NCI-H526 (cell line): ENCODE results near the gene PDE4DIP.
"Not testable (repeated sequence)": the region's sequence is repeated elsewhere in the genome, so short reads cannot be mapped to it uniquely, and the experiment has no call there.

Source experiments
- DNase-seq, 2 experiments: peaks; one replicate each; lab custom pipeline; 2025; lab: John Stamatoyannopoulos, UW

The PDE4DIP gene

GRCh38 chr1:148921047-148921446 lies 76.8 kb downstream of the PDE4DIP start:
- DNase-seq, result not testable (repeated sequence)

- DNase-seq, result not testable (repeated sequence)
Observed at GRCh38 chr1:148923798-148924197, 79.6 kb downstream of the PDE4DIP start.

DNA sequence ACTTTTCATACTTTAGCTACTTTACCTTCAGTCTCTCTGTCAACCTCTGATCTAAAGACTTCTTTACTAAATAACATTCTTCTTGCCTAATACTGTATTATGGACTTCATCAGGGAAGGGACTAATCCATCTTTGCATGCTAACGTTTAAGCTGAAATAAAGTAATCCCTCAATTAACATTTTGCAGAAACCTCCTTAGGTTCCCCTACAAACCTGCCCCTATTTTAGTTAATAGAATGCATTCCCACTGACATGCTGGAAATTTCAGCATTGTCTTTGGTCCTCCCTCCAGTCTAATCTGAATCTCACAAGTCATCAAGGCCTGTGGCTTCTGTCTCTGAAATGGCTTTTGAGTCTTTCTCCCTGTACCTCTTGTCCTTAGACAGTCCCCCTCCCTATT lies 83.4 kb downstream of the PDE4DIP start:
- not testable (repeated sequence) for DNase-seq

GRCh38 chr1:148929253-148929652 lies 85.0 kb downstream of the PDE4DIP start:
- not testable (repeated sequence) for DNase-seq

DNA sequence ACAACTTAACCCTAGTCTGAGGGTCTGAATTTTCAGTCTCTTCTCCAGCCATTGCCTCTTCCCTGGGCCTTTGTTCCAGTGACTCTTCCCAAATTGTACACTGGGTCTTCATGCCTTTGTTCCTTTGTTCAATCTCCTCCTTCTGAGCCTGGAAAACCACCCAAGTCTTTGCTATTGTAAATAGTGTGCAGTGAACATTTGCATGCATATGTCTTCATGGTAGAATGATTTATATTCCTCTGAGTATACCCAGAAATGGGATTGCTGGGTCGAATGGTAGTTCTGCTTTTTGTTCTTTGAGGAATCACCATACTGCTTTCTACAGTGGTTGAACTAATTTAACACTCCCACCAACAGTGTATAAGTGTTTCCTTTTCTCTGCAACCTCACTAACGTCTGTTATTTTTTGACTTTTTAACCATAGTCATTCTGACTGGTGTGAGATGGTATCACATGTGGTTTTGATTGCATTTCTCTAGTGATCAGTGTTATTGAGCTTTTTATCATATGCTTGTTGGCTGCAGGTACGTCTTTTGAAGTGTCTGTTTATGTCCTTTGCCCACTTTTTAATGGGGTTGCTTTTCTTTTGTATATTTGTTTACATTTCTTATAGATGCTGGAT lies 91.3 kb downstream of the PDE4DIP start:
- not testable (repeated sequence) for DNase-seq

DNA sequence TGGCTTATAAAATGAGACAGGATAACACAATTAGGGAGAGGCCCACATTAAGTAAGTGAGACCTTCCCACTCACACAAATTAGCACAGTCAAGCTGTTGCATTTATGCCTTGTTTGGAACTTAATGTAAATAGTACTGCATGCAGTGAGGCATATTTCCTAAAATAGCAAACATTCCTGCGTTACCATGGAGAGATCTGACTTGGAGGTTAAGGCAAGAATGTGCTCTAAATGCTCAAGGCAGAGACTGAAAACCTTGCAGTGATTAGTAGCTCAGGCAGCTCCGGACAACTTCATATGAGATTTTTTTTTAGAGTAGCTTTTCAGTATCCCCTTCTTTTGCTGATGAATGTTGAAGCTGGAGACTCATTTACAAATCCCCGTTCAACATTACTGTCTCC lies 98.7 kb downstream of the PDE4DIP start:
- DNase-seq, result not testable (repeated sequence)

- DNase-seq, result not testable (repeated sequence)
Observed at GRCh38 chr1:148945130-148945529, 100.9 kb downstream of the PDE4DIP start.

- peak in 1 of 2 experiments; percentile 33 for DNase-seq
Observed at GRCh38 chr1:148948768-148949167, 104.5 kb downstream of the PDE4DIP start.

GRCh38 chr1:148951336-148952227 lies 107.4 kb downstream of the PDE4DIP start:
- peak; percentile 95 to 96 for DNase-seq

DNA sequence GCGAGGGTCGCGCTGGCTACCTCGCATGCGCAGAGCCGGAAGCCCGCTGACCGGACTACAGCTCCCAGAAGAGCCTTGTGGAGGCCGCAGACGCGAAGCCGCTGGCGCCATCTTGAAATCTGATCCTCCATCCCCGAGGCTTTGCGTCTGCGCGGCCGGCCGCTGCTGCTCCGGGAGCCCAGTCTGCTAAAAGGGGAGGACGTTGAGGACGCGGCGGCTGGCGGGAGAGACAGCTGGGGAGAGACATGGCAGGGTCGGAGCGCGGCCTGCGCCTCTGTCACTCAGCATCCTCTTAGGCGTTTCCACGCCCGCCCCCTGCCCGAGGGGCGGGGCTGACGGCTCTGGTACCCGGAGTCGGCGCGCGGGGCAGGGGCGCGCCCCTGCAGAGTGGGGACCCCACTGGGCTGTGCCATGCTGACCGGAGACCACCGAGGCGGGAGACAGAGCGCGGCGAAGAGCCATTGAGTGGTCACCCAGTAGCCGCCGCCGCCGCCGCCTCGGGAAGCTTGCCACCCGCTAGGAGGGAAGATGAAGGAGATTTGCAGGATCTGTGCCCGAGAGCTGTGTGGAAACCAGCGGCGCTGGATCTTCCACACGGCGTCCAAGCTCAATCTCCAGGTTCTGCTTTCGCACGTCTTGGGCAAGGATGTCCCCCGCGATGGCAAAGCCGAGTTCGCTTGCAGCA lies 108.2 kb downstream of the PDE4DIP start:
- DNase-seq, result not testable (repeated sequence)

DNA sequence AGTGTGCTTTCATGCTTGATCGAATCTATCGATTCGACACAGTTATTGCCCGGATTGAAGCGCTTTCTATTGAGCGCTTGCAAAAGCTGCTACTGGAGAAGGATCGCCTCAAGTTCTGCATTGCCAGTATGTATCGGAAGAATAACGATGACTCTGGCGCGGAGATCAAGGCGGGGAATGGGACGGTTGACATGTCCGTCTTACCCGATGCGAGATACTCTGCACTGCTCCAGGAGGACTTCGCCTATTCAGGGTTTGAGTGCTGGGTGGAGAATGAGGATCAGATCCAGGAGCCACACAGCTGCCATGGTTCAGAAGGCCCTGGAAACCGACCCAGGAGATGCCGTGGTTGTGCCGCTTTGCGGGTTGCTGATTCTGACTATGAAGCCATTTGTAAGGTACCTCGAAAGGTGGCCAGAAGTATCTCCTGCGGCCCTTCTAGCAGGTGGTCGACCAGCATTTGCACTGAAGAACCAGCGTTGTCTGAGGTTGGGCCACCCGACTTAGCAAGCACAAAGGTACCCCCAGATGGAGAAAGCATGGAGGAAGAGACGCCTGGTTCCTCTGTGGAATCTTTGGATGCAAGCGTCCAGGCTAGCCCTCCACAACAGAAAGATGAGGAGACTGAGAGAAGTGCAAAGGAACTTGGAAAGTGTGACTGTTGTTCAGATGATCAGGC lies 108.8 kb downstream of the PDE4DIP start:
- DNase-seq, result peak; percentile 64 to 72

DNA sequence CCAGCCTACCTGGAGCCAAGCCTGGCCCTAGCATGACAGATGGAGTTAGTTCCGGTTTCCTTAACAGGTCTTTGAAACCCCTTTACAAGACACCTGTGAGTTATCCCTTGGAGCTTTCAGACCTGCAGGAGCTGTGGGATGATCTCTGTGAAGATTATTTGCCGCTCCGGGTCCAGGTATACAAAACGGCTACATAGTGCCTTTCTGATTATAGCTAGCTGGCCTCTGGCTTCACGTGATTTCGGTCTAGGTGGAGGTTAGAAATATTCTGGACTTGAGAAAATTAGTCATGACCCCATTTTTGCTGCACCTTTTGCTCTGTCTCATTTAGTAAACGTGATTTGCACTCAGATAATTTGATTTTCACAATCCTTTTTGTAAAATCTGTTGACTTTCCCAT lies 109.5 kb downstream of the PDE4DIP start:
- peak; percentile 40 to 47 for DNase-seq

DNA sequence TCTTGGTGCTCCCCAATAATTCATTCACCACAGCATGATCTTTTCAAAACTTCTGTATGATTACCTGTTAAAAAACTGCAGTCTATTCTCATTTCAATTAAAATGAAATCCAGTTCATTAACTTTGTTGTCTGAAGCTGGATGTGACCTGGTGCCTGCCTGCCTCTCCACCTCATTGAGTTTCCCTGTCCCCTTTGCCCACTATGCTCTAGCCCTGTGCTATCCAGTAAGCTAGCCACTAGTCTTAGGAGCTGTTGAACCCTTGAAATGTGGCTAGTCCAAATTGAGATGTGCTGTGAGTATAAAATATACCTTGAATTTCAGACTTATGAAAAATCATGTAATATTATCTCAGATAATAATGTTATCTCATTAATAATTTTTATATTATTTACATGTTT lies 114.1 kb downstream of the PDE4DIP start:
- DNase-seq, result not testable (repeated sequence)

DNA sequence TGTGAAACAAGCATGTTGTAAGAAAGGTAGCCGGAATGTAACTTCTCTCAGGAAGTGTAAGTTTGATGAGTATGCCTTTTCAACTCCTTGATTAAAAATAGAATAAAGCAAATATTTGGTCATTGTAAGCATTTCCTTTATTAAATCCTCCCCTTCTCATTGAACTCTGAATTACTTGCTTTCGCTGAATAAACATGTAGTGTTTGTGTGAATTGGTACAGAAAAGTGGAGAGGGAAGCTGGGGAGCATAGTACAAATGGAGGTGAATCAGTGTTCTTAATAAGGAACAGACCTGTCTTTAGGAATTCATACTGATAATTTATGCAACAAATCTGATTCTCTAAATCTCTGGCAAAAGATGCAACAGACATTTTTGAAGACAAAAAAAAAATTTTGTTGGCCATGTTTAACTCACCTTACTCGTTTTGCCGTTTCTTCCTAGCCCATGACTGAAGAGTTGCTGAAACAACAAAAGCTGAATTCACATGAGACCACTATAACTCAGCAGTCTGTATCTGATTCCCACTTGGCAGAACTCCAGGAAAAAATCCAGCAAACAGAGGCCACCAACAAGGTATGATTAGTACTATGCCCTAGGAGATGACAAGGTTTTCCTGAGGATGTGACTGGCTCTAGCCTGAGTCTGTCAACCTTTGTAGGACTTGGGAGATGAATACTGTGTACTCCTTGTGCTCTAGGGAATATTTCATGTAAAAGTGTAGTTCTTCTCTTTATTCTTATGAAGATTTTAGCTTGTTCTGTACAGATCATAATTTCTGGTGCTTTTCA lies 116.2 kb downstream of the PDE4DIP start:
- DNase-seq, result not testable (repeated sequence)

- not testable (repeated sequence) for DNase-seq
Observed at GRCh38 chr1:148962127-148962857, 118.1 kb downstream of the PDE4DIP start.

- DNase-seq, result not testable (repeated sequence)
Observed at GRCh38 chr1:148966084-148966483, 121.9 kb downstream of the PDE4DIP start.

DNA sequence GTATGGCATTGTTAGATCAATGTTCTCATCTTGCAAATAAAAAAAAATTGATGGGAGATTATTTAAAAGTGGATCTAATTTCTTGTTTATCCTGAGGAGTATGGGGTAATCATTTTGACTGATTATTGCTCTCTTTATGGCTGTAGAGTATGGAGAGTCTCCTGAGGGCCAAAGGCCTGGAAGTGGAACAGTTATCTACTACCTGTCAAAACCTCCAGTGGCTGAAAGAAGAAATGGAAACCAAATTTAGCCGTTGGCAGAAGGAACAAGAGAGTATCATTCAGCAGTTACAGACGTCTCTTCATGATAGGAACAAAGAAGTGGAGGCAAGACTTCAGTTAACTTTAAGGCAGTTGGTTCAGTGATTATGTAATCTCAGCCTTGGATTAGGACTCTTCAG lies 123.4 kb downstream of the PDE4DIP start:
- not testable (repeated sequence) for DNase-seq

DNA sequence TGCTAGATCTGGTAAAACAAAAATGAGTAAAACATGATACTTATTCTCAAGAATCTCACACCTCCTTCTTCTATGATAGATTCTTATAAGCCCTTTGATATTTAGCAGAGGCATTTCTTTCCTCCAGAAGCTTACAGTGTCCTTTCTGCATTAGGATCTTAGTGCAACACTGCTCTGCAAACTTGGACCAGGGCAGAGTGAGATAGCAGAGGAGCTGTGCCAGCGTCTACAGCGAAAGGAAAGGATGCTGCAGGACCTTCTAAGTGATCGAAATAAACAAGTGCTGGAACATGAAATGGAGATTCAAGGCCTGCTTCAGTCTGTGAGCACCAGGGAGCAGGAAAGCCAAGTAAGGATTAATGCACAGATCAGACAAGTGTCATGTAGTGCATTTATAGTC lies 124.5 kb downstream of the PDE4DIP start:
- DNase-seq, result not testable (repeated sequence)

DNA sequence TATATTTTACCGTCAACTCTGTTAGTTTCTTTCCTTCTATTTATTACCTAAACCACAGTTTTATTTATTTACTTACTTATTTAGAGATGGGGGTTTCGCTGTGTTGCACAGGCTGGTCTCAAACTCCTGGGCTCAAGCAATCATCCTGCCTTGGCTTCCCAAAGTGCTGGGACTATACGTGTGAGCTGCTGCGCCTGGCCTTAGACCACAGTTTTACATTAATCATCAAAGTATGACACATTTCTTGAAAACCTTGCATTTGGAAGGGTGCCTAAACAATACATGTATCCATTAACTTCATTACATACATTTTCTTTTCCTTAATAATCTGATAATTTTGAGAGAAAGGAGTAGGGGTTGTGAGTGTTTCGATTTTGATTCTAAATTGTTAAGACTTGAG lies 124.9 kb downstream of the PDE4DIP start:
- DNase-seq, result not testable (repeated sequence)

DNA sequence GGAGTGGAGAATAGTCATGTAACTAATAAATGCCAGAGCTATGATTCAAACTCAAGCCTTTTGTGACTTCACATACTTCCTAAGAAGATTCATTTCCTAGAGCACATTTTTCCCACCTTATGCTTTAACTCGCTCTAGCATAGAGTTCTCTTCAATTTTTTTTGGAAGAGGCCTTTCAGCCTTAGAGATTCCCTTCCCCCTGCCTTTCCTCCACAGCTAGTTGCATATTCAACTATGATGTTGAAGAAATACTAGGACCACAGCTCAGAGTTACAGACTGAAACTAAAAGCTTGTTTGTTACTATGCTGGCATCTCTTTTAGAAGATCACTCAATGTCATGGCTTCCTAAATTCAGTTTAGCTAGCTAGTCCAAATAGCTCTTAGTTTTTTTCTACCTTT lies 131.2 kb downstream of the PDE4DIP start:
- not testable (repeated sequence) for DNase-seq
